H1 (cell line): ENCODE results near the gene MESD.

ENCODE experiments used
- JUND ChIP-seq: IDR thresholded peaks from 2 replicates; pipeline ENCODE4 v1.6.1; 2011; ENCODE audit warnings: mild to moderate bottlenecking, improper control_type of control experiment, low read length
- TF ChIP-seq, protein P1 (sequence below), 3 experiments: IDR thresholded peaks; 1 replicate in 2 of 3; 2 replicates in 1 of 3; pipeline versions ENCODE4 v1.5.1 to v1.6.1; 2011; ENCODE audit warnings: low read length in 3 of 3, mild to moderate bottlenecking in 3 of 3, inconsistent platforms in 2 of 3, low read depth in 1 of 3, moderate library complexity in 1 of 3; ENCODE audit not compliant: insufficient read depth in 1 of 3; ENCODE audit errors: control extremely low read depth in 1 of 3

DNA sequence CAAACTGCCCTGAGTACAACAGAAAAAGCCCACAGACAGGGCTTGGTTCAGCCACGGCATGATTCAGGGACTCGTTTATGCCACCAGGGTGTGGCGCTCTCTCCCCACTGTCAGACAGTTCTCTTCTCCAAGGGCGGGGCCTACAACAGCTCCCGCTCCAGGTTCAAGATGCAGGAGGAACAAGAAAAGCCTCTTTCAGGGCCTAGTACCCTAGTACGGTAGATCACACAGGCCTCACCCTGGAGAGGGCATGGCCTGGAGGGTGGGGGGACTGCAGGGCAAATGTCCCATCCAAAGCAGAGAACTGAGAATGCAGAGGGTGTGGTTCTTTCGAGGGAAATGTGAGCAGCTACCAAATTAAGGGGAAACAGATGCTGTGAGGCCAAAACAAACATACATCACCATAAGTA, 12.0 kb downstream of the MESD start:
- TF ChIP-seq, protein P1, sequence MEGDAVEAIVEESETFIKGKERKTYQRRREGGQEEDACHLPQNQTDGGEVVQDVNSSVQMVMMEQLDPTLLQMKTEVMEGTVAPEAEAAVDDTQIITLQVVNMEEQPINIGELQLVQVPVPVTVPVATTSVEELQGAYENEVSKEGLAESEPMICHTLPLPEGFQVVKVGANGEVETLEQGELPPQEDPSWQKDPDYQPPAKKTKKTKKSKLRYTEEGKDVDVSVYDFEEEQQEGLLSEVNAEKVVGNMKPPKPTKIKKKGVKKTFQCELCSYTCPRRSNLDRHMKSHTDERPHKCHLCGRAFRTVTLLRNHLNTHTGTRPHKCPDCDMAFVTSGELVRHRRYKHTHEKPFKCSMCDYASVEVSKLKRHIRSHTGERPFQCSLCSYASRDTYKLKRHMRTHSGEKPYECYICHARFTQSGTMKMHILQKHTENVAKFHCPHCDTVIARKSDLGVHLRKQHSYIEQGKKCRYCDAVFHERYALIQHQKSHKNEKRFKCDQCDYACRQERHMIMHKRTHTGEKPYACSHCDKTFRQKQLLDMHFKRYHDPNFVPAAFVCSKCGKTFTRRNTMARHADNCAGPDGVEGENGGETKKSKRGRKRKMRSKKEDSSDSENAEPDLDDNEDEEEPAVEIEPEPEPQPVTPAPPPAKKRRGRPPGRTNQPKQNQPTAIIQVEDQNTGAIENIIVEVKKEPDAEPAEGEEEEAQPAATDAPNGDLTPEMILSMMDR (IDR thresholded peaks at IDR 0.05; ENCODE audit: control extremely low read depth in 1 of 3, insufficient read depth in 1 of 3, low read depth in 1 of 3, low read length in 3 of 3): peak; percentile 82 to 84 (median 83)
- TF ChIP-seq JUND: no peak
